ENCODE measurements around the gene HDAC11.

GRCh38 chr3:13549623-13550422 is 69.7 kb downstream of the HDAC11 start:
- TF ChIP-seq CTCF (IDR thresholded peaks at IDR 0.05) (no peak), POLR2A (IDR thresholded peaks at IDR 0.05) (no peak)
